COR-L47 (cell line): ENCODE data around the gene REL.
"Not testable (repeated sequence)": the region's sequence is repeated elsewhere in the genome, so short reads cannot be mapped to it uniquely, and the experiment has no call there.

Experiments used
- DNase-seq: peaks from one replicate; lab custom pipeline; 2025; lab: John Stamatoyannopoulos, UW

REL gene

GRCh38 chr2:60926741-60927552 lies 45.6 kb downstream of the REL start:
- no peak for DNase-seq

GRCh38 chr2:60932061-60932460 lies 50.7 kb downstream of the REL start:
- DNase-seq = not testable (repeated sequence)

GRCh38 chr2:60932954-60933353 lies 51.6 kb downstream of the REL start:
- DNase-seq = no peak

GRCh38 chr2:60934165-60934722 lies 52.9 kb downstream of the REL start:
- DNase-seq = no peak

- DNase-seq = no peak
Measured at GRCh38 chr2:60936757-60937156, 55.4 kb downstream of the REL start.

GRCh38 chr2:60938301-60938700 lies 56.9 kb downstream of the REL start:
- no peak for DNase-seq

GRCh38 chr2:60939622-60940021 lies 58.2 kb downstream of the REL start:
- no peak for DNase-seq

- no peak for DNase-seq
Measured at GRCh38 chr2:60945341-60945740, 64.0 kb downstream of the REL start.

- DNase-seq = no peak
Measured at GRCh38 chr2:60947056-60947455, 65.7 kb downstream of the REL start.

GRCh38 chr2:60948161-60948560 lies 66.8 kb downstream of the REL start:
- no peak for DNase-seq

- no peak for DNase-seq
Measured at GRCh38 chr2:60948926-60949579, 67.7 kb downstream of the REL start.

GRCh38 chr2:60954139-60954538 lies 72.8 kb downstream of the REL start:
- DNase-seq = no peak

GRCh38 chr2:60957224-60957623 lies 75.8 kb downstream of the REL start:
- DNase-seq = no peak

- no peak for DNase-seq
Measured at GRCh38 chr2:60957643-60958042, 76.3 kb downstream of the REL start.

- DNase-seq = no peak
Measured at GRCh38 chr2:60958361-60958760, 77.0 kb downstream of the REL start.

GRCh38 chr2:60958800-60959199 lies 77.4 kb downstream of the REL start:
- no peak for DNase-seq

GRCh38 chr2:60959501-60959900 lies 78.1 kb downstream of the REL start:
- no peak for DNase-seq

GRCh38 chr2:60960706-60961105 lies 79.3 kb downstream of the REL start:
- no peak for DNase-seq

GRCh38 chr2:60961457-60961856 lies 80.1 kb downstream of the REL start:
- DNase-seq = no peak

GRCh38 chr2:60962528-60962927 lies 81.2 kb downstream of the REL start:
- no peak for DNase-seq

GRCh38 chr2:60963190-60963589 lies 81.8 kb downstream of the REL start:
- DNase-seq = no peak

GRCh38 chr2:60964651-60965498 lies 83.5 kb downstream of the REL start:
- DNase-seq = no peak

GRCh38 chr2:60965499-60965785 lies 84.1 kb downstream of the REL start:
- no peak for DNase-seq
